ENCODE results near the gene DENND5A. TPM values are rescaled to one million over a fixed set of nuclear protein-coding genes. Genes with fewer than 3 reads are reported as not detected.
"Not testable (repeated sequence)": the region's sequence is repeated elsewhere in the genome, so short reads cannot be mapped to it uniquely, and the experiment has no call there.

DENND5A gene
- total RNA-seq, 1 donor from 2014 or later = 103 TPM

DNA sequence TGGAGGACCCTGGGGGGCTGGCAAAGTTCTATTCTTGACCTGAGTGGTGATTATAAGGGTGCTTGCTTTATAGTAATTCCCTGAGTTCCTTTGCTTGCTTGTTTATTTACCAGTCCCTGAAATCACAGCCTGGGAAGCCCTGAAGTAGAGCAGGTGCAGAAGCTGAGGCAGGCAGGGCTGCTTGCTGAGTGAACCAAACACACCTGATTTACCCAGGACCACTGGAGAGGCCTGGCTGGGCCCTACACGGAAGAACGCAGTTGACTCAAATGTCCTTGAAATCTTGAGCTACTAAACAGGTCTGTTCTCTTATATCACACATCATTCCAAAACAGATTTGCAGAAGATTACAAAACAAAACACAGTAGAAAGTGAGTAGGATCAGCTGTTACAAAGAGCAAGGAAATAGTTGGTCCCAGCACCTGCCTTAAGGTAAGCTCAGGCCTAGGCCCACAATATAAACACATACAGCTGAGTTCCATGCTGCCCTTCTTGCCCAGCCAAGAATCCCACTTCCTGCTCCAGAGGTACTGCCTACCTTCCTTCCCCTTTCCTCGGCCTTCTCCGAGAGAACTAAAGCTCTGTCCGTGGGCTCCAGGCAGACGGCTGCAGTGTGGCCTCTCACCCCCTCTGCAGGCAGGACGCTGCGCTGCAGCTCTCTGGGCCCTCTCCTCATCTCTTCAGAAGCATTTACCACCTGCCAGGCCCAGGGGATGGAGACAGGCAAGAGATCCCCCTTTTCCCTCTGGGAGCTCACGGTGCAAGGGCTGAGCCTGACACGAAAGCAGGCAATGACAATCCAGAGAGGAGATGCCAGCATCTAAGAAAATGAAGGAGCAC lies 127.6 kb downstream of the DENND5A start:
- DNase-seq = peak; percentile 48

GRCh38 chr11:9136741-9137140 lies 128.4 kb downstream of the DENND5A start:
- no peak for DNase-seq

- DNase-seq = no peak
Measured at GRCh38 chr11:9133956-9134355, 131.2 kb downstream of the DENND5A start.

DNA sequence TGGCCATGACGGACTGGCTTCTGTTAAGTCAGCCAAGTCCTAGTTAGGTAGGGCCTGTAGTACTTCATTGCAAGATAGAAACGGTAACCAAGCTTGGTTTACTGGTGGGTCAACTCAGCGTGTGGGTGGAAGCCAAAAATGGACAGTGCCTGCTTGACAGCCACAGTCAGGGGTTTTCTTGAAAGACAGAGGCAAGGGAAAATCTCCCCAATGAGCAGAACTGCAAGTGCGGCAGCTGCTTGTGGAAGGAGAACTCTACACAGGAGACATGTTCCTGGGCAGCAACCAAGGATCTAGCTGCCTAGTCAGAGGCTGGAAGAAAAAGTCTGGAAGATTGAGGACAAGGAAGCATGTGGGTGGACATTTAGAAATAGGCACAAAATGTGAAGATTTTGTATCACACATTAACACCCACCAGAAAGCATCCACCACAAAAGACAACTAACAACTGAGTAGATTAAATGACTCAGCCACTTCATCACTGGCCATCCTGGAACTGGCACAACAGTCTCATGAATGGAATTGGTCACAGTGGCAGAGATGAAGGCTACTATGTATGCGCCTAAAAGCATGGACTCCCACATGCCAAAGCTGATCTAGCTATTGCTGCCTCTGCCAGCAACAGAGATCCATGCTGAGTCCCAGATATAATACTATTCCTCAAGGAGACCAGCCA lies 132.8 kb downstream of the DENND5A start:
- no peak for DNase-seq

DNA sequence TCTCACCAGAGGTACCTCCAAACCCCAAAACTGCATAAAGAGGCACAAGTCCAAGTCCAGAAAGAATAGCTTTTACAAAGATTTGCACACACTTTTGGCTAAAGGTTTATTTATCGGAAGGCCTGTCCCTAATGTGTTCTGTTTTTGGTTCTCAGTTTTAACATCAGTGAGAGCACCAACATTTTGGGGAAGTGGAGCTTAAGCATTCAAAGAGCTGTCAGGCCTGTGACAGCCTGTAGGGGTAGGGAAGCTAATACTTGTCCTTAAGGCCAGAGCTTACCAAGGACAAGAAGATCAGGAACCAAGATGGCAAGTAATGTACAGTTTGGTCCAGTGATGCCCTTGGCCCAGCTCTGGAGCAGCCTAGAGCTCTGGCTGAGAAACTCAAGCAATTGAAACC lies 134.9 kb downstream of the DENND5A start:
- DNase-seq = no peak

GRCh38 chr11:9126636-9127035 lies 138.5 kb downstream of the DENND5A start:
- DNase-seq = no peak

DNA sequence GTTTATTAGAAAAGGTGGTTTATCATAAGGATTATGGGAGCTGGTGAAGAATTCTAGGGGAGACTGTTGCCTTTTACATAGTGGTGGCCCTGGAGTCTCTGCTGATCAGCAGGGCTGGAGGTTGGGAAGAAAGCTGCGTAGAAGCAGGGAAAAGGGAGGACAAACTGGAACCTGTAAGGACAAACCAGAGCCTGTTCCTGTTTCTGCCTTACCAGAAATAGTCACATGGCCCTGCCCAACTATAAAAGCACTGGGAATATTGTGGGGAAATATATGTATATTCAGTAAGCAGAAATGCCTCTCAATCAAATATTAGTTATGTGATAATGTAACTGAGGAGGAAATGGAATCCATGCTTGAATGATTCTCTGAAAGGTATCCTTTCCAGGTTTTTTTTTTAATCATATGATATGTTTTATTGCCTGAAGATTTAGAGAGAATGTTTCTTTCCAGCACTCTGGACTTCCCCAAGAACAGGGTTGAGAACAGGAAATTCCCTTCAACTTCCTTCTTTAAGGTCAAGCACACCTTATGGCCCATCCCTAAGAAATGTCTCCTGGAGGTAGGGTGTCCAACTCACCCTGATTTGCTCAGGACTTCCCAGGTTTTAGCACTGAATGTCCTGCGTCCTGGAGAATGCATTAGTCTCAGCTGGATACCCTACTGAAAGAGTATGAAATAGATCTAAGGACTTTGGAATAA lies 139.8 kb downstream of the DENND5A start:
- no peak for DNase-seq

GRCh38 chr11:9123595-9124304 lies 141.4 kb downstream of the DENND5A start:
- no peak for DNase-seq

- DNase-seq = no peak
Measured at GRCh38 chr11:9121469-9121796, 143.7 kb downstream of the DENND5A start.

DNA sequence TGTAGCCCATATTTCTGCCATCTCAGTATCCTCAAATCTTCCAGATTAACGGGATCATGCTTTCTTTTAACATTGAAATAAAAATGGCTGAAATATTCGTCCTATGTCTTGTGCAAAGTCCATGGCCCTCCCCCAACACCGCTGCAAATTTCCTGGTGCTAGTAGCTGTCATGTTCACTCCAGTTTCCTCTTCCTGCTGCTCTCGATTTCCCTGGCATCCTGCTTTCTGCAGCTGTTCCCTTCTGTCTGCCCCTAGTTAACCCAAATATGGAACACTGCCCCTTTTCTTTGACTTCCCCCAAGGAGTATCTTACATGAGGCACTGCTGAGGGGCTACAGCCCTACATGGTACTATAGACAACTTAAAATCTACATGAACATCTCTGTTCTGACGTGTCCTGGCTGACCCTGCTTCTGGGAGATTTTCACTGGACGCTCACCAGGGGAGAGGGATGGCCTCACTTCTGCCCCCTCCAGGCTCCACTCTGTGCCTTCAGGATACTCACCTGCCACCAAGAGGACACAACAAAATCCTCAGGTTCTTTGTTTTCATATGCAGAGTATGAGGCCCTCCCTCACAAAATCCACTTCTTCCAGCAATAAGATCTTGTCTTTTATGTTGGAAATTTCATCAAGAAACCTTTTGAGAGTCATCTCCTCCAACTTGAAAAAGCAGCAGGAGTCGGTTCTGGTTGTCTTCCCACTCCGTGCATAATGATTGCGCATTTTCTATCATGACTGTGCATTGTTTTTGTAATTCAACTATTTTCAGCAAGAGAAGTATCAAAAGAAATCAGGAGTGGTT lies 144.3 kb downstream of the DENND5A start:
- no peak for DNase-seq

GRCh38 chr11:9118277-9118676 lies 146.9 kb downstream of the DENND5A start:
- no peak for DNase-seq

GRCh38 chr11:9112075-9112474 lies 153.1 kb downstream of the DENND5A start:
- no peak for DNase-seq

- DNase-seq = no peak
Measured at GRCh38 chr11:9109858-9110731, 155.1 kb downstream of the DENND5A start.

DNA sequence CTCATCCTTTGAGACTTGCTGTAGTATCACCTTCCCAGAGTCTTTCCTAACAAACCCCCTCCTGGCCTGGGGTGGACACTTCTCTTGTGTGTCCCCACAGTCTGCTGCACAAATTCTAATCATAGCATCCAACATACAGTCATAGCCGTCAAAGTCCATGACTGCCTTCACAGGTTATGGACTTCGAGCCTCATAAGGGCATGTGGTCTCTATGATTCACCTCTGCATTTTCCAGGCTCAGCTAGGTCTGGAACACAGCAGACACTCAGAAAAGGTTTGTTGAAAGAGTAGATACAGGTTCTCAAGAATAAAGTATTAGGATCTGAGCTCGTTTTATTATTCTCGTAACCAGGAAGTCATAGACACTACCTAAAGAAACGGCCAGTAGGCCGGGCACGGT lies 160.6 kb downstream of the DENND5A start:
- DNase-seq = no peak

- DNase-seq = no peak
Measured at GRCh38 chr11:9103542-9104276, 161.4 kb downstream of the DENND5A start.

- no peak for DNase-seq
Measured at GRCh38 chr11:9099617-9100016, 165.5 kb downstream of the DENND5A start.

- DNase-seq = not testable (repeated sequence)
Measured at GRCh38 chr11:9098455-9098854, 166.7 kb downstream of the DENND5A start.

- not testable (repeated sequence) for DNase-seq
Measured at GRCh38 chr11:9097186-9097943, 167.8 kb downstream of the DENND5A start.

DNA sequence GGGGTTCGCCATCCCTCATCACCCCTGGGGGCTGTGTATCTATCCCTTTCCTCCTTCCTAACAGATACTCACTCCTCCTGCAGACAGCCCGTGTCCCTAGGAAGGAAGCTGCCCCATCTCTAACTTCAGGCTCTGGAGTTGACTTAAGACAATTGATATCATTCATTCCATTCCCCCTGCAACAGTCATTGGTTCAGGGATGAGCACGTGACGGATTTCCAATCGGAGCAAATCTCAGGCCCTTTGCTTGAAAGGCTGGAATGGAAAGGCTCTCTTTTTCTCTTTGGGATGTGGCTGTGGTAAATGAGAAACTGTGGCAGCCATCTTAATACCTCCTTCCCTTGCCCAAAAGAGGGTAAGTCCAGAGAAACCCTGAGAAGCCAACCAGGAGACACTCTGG lies 168.7 kb downstream of the DENND5A start:
- DNase-seq = no peak

Data from skin of body (tissue), 2 donors.